HepG2 (cell line): ENCODE measurements around the gene B3GNT8. TPM values are rescaled to one million over a fixed set of nuclear protein-coding genes. Genes with fewer than 3 reads are reported as not detected.

Source experiments
- ATAC-seq: fragments of 200-7000 bp; cut with Tn5 transposase; 3 replicates; pipeline ENCODE4 v1.9.1; 2020; ENCODE audit warnings: mild to moderate bottlenecking, moderate library complexity
- BruUV-seq: library from RNA; stranded (reverse); fragments of 400-500 nt; replicated peaks from 2 replicates; lab custom pipeline; 2021; lab: Mats Ljungman, UMichigan
- CTCF ChIA-PET: fragments of 300-600 bp; formaldehyde crosslinking; extraction: SDS; loops from one replicate; lab custom pipeline; 2021; ENCODE audit warnings: low total read pairs, inconsistent platforms, low intra/inter-chr PET ratio; lab: Yijun Ruan, JAX
- POLR2A ChIA-PET: fragments of 350-600 bp; sonication (Branson Sonifier 250); formaldehyde crosslinking; loops from one replicate; lab custom pipeline; 2020; ENCODE audit warnings: antibody characterized with exemption, inconsistent platforms; lab: Yijun Ruan, JAX
- DNase-seq: peaks from one replicate; pipeline ENCODE4 v3.0.0-alpha.2; 2015; ENCODE audit warnings: low spot score
- FAIRE-seq: peaks from 3 replicates; lab custom pipeline; 2011; peaks lifted over from hg19 to GRCh38; lab: Jason Lieb, UNC
- H2AFZ ChIP-seq: one replicate; pipeline ENCODE4 v1.6.1; 2011; ENCODE audit warnings: low read length, inconsistent platforms
- H3K27ac ChIP-seq: fragments of 300-600 bp; 3 replicates; pipeline ENCODE4 v1.8.0; 2011; ENCODE audit warnings: mixed run types, mild to moderate bottlenecking, mixed read lengths, low read length, inconsistent platforms; ENCODE audit not compliant: insufficient read depth; ENCODE audit errors: extremely low read length
- H3K27me3 ChIP-seq, 2 experiments: fragments of 200-600 bp in 1 of 2; 2 replicates in 1 of 2; 3 replicates in 1 of 2; pipeline versions ENCODE4 v1.6.0 to v1.8.0; 2011; ENCODE audit warnings: low read length in 2 of 2, mild to moderate bottlenecking in 2 of 2, moderate library complexity in 2 of 2, inconsistent platforms in 1 of 2; ENCODE audit not compliant: insufficient read depth in 2 of 2, control insufficient read depth in 1 of 2
- H3K36me3 ChIP-seq, 2 experiments: fragments of 200-600 bp in 1 of 2; replicated peaks in 1 of 2; 2 replicates in 1 of 2; 3 replicates in 1 of 2; pipeline versions ENCODE4 v1.5.1 to v1.8.0; 2011; ENCODE audit warnings: low read length in 2 of 2, inconsistent platforms in 1 of 2; ENCODE audit not compliant: insufficient read depth in 2 of 2, control insufficient read depth in 1 of 2
- H3K4me1 ChIP-seq: 2 replicates; pipeline ENCODE4 v1.5.1; 2012; ENCODE audit warnings: low read length, inconsistent platforms; ENCODE audit not compliant: insufficient read depth
- H3K4me2 ChIP-seq: 2 replicates; pipeline ENCODE4 v1.6.0; 2011; ENCODE audit warnings: low read depth, low read length, inconsistent platforms
- H3K4me3 ChIP-seq, 3 experiments: fragments of 200-600 bp in 1 of 3; sonication (generic), shearing (Covaris generic) in 1 of 3; replicated peaks in 1 of 3; 2 replicates each; pipeline ENCODE4 v1.5.1; 2011 to 2016; ENCODE audit warnings: low read length in 3 of 3, inconsistent platforms in 2 of 3, low read depth in 2 of 3, mild to moderate bottlenecking in 2 of 3, control low read depth in 1 of 3, mixed read lengths in 1 of 3; ENCODE audit not compliant: insufficient read depth in 1 of 3
- H3K79me2 ChIP-seq: one replicate; pipeline ENCODE4 v1.6.1; 2011; ENCODE audit warnings: low read length, inconsistent platforms; ENCODE audit not compliant: insufficient read depth
- H3K9ac ChIP-seq: 2 replicates; pipeline ENCODE4 v1.6.0; 2011; ENCODE audit warnings: mild to moderate bottlenecking, low read depth, low read length, inconsistent platforms; ENCODE audit not compliant: insufficient read depth
- H3K9me3 ChIP-seq: 2 replicates; pipeline ENCODE4 v1.5.1; 2012; ENCODE audit warnings: mild to moderate bottlenecking, low read length
- H4K20me1 ChIP-seq: 2 replicates; pipeline ENCODE4 v1.6.0; 2011; ENCODE audit warnings: inconsistent platforms, mild to moderate bottlenecking, low read length, moderate library complexity; ENCODE audit not compliant: insufficient read depth
- AGO2 ChIP-seq: fragments of 200-400 bp; formaldehyde crosslinking; optimal IDR thresholded peaks from 2 replicates; pipeline ENCODE3; 2017; ENCODE audit warnings: mild to moderate bottlenecking, low read depth, low read length, moderate library complexity
- HNRNPL ChIP-seq: fragments of 200-400 bp; formaldehyde crosslinking; IDR thresholded peaks from 2 replicates; pipeline ENCODE4 v1.6.1; 2017; ENCODE audit warnings: mild to moderate bottlenecking, low read depth, low read length
- NCOA1 ChIP-seq: sonication (generic); formaldehyde crosslinking; IDR thresholded peaks from 2 replicates; pipeline ENCODE4 v1.9.0; 2021; ENCODE audit warnings: missing genetic modification reagents
- RARA ChIP-seq: IDR thresholded peaks from 2 replicates; pipeline ENCODE4 v1.6.1; 2016; ENCODE audit warnings: missing genetic modification reagents, missing compliant biosample characterization
- ZBTB33 ChIP-seq: sonication (generic); formaldehyde crosslinking; IDR thresholded peaks from 2 replicates; pipeline ENCODE4 v1.4.0; 2020; ENCODE audit warnings: missing genetic modification reagents
- ZBTB38 ChIP-seq: sonication (generic); formaldehyde crosslinking; IDR thresholded peaks from 2 replicates; pipeline ENCODE4 v1.5.1; 2020; ENCODE audit warnings: mild to moderate bottlenecking, missing genetic modification reagents
- ZNF274 ChIP-seq: sonication (generic); formaldehyde crosslinking; IDR thresholded peaks from 2 replicates; pipeline ENCODE4 v1.5.1; 2020; ENCODE audit warnings: mild to moderate bottlenecking, missing genetic modification reagents
- ZNF644 ChIP-seq: IDR thresholded peaks from 2 replicates; pipeline ENCODE4 v1.6.1; 2016; ENCODE audit warnings: low read depth
- ZNF883 ChIP-seq: sonication (generic); formaldehyde crosslinking; IDR thresholded peaks from 2 replicates; pipeline ENCODE4 v1.5.1; 2020; ENCODE audit warnings: mild to moderate bottlenecking, missing genetic modification reagents; ENCODE audit errors: not compliant biosample characterization
- WGBS: methylation state at CpG from one replicate; pipeline ENCODE4 v1.1.6; 2017; ENCODE audit warnings: low lambda C conversion rate; 5-methylcytosine and 5-hydroxymethylcytosine counted together
- in situ Hi-C: cut with HindIII; loops from 2 replicates; pipeline ENCODE4 v1.10.0; 2017; ENCODE audit warnings: low pct_unique_long_range_greater_than_20kb; ENCODE audit not compliant: extremely low pct_ligation_motif_present
- intact Hi-C: fragments of 100-400 bp; cut with micrococcal nuclease; formaldehyde crosslinking; loops from one replicate; pipeline ENCODE4 v1.10.0; 2022; ENCODE audit not compliant: unreplicated experiment
- polyA plus RNA-seq, 8 experiments: library from polyadenylated mRNA; depleted of rRNA in 3 of 8; stranded (reverse) in 7 of 8; unstranded in 1 of 8; fragments of >200 nt; fragmentation: Illumina TruSeq in 4 of 8; extraction: Trizol in 4 of 8; gene quantifications; 2 replicates each; pipeline versions ENCODE4 v1.2.1 to v1.2.3, GENCODE V29; 2011 to 2016; ENCODE audit warnings: low read depth in 4 of 8, missing spikeins in 1 of 8, mixed read lengths in 1 of 8; ENCODE audit not compliant: insufficient read depth in 1 of 8
- total RNA-seq, 5 experiments: library from RNA; depleted of rRNA; stranded (reverse); fragments of >200 nt; fragmentation: Illumina TruSeq; extraction: Trizol; gene quantifications; 2 replicates each; pipeline ENCODE4 v1.2.3, GENCODE V29; 2016; ENCODE audit warnings: low read depth in 1 of 5

B3GNT8 gene
- total and polyA plus RNA-seq, 2 of the 13 experiments (the other 11 are each of a cell fraction or from before 2014, with no cell fraction given) = 0.26 to 1.9 TPM

DNA sequence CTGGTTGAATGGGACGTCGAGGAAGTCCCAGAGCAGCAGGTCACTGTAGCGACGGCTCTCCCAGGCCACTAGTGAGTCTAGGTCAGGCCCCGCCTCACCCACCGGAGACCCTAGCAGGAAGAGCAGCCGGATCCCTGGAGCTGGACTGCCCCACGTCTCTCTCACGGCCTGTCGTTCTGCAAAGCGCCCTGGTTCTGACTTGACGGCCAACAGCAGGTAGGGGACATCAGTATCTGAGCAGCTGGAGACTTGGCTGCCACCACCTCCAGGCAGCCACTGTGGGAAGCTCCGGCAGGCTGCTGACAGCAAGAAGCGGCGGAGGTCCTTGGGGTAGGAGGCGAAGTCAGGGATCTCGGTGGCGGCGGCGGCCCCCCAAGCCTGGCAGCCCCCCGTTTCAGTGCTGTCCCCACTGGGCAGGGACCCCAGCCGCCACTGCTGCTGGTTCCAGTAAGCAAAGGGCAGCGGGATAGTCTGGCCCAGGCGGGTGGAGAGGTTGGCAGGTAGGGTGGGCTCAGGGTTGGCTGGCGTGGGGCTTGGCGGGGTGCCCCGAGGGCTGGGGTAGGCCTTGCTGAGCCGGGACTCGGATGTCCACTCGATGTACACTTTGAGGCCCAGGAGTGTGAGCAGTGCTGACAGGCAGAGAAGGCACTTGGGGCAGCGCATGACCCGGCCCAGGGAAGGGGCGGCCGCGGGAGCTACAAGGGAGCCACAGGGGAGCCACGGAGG lies 895 bp downstream of the B3GNT8 start:
- no peak for FAIRE-seq
- WGBS = 89% methylated on average over 19 of the region's 36 CpGs
- peak overlapping the region in 2 of 3 experiments; percentile 62 to 76; a peak in 3 of 6 replicates for H3K4me3 ChIP-seq
- no TSS peak for BruUV-seq
- H3K27ac ChIP-seq = no peak overlapping the region
- CTCF ChIA-PET = no interaction called here
- in situ Hi-C loops (no loop called here), intact Hi-C loops (no loop called here)
- ATAC-seq = peak; percentile 12
- no peaks in the 10 kb centered on the region for H3K9me3 ChIP-seq
- H3K36me3 ChIP-seq = peaks cover 11 to 12% of the 10 kb centered on the region in 2 experiments; a peak in 3 of 5 replicates
- H3K9ac ChIP-seq = peak overlapping the region; percentile 80
- peak overlapping the region; percentile 90 for H3K4me2 ChIP-seq
- H4K20me1 ChIP-seq = no peaks in the 10 kb centered on the region
- H2AFZ ChIP-seq = no peak overlapping the region
- no peaks in the 10 kb centered on the region for H3K79me2 ChIP-seq
- TF ChIP-seq RARA (0 out of 2 replicates have a peak, but pooled peaks have one; percentile 10), HNRNPL (0 out of 2 replicates have a peak, but pooled peaks have one; percentile 11), AGO2 (peak; percentile 54), ZNF274 (CRISPR knock-in tag) (0 out of 2 replicates have a peak, but pooled peaks have one; percentile 21), ZBTB33 (CRISPR knock-in tag) (peak; percentile 79; the same call in 1 of the 2 replicates), NCOA1 (CRISPR knock-in tag) (no peak), ZBTB38 (CRISPR knock-in tag) (peak; percentile 61), ZNF644 (no peak), ZNF883 (no peak)
- no peak for DNase-seq
- H3K4me1 ChIP-seq = peaks cover 44% of the 10 kb centered on the region
- POLR2A ChIA-PET = interaction anchor here (0.9 to 3.7 kb wide), 9 partner anchors 9 to 164 kb away, joined by 3 to 55 read pairs (median 4); partner anchors contain the start of genes B9D2 and DMAC2
- H3K27me3 ChIP-seq = no peaks in the 10 kb centered on the region
